CD4-positive, alpha-beta T cell treated with Interleukin-10 for 1 hour (primary cell): ENCODE results near the gene TRRAP.

Source experiments
- DNase-seq: peaks from one replicate; pipeline ENCODE4 v3.0.0-alpha.2; 2020

TRRAP gene

DNA sequence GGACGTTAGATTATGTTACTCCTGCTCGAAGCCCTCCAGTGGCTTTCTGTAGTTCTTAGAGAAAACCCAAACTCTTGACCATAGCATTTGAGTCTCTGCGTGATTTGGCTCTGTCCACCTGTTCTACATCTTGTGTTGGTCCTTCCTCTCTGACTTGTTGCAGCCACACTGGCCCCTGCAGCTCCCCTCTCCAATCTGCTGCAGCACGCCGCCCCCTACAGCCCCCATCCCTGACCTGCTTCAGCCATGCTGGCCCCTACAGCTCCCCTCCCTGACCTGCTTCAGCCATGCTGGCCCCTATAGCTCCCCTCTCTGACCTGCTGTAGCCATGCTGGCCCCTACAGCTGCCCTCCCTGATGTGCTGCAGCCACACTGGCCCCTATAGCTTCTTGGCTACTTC, 29.2 kb downstream of the TRRAP start:
- DNase-seq, result no peak

DNA sequence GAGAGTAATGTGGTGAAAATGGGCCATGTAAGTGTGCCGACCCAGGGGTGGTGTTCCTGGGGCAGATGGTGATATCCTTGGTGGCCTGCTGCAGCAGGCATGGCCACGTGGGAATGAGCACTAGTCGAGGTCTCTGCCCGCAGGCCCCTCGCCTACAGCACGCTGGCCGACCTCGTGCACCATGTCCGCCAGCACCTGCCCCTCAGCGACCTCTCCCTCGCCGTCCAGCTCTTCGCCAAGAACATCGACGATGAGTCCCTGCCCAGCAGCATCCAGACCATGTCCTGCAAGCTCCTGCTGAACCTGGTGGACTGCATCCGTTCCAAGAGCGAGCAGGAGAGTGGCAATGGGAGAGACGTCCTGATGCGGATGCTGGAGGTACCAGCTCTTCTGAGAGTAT, 30.3 kb downstream of the TRRAP start:
- DNase-seq, result no peak

DNA sequence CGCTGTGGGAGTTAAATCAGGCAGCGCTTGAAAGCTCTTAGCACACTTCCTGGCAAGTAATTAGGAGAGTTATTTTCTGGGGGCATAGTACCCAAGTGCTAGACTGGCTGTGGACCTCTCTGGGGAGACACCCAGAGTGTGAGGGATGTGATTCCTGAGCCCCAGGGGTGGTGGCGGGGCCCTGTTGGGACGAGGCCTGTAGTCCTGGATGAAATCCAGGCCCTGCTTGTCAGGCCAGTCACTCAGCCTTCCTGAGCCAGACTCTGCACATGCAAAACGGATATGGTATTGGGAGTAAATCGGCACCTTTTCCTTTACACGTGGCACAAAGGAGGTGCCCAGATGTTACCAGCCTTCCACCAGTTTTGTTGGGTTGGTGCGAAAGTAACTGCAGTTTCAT, 31.2 kb downstream of the TRRAP start:
- no peak for DNase-seq

DNA sequence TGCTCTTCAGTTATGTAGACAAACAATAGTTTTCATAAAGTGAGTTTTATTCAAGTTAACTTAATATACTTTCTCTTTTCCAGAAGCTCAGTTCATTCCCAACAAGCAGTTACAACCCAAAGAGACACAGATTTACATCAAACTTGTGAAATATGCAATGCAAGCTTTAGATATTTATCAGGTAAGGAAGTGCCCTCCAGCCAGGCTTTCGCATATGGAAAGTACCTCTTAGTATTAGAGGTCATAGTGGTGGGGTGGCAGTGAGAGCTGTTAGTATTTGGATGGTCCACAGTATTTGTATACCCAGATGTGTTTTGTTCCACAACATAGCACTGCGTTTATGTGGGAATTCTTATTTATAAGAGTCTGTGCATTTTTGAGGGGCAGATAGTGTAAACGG, 32.1 kb downstream of the TRRAP start:
- no peak for DNase-seq

DNA sequence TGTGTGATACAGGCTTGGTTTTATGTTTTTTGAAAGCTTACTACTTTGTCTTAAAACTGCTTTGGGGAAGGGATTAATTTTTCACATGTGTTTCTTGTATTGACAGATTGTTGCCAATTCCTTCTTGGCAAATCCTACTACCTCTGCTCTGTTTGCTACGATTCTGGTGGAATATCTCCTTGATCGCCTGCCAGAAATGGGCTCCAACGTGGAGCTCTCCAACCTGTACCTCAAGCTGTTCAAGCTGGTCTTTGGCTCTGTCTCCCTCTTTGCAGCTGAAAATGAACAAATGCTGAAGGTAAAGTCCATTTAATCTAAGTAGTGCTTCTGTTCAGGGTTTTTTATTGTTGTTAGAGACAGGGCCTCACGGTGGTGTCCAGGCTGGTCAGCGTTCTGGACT, 33.6 kb downstream of the TRRAP start:
- no peak for DNase-seq

DNA sequence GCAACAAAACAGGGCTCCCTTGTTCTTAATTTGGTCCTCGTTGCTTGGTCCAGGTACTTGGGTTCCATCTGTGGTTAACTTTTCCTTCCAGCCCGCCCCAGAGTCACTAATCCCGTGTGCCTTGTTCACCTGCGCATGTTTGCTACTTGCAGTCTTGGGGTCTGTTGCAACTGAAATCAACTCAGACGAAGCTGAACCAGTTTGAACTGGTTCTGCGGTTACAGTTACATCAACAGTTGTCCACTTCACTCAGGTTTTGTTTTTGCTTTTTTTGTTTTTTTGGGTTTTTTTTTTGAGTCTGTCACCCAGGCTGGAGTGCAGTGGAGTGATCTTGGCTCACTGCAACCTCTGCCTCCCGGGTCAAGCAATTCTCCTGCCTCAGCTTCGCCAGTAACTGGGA, 34.7 kb downstream of the TRRAP start:
- no peak for DNase-seq

DNA sequence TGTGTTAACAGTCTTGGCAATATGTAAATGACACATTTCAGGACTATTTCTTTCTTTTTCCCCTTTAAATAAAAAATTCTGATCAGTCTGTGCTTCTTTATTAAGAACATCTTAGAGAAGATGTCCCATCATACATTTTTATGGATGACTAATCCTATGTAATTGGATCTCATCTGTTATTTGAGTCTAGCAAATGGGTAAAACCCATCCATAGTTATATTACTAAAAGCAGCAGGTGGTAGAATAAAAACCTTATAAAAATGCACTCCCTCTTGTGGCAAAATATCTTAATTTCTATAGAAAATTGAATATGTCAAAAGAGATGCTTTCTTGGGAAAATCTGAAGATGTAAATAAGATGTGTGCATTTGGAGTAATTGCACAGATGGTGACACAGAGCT, 35.3 kb downstream of the TRRAP start:
- no peak for DNase-seq

DNA sequence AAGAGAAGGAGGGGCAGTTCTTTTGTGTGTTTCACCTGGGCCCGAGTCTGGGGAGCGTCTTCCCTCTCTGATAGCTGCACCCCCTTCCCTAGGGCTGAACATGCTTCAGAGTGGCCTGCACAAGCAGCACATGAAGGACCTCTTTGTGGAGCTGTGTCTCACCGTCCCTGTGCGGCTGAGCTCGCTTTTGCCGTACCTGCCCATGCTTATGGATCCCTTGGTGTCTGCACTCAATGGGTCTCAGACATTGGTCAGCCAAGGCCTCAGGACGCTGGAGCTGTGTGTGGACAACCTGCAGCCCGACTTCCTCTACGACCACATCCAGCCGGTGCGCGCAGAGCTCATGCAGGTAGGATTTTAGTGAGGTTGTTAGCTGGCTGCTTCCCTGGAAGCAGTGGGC, 39.0 kb downstream of the TRRAP start:
- DNase-seq, result no peak

DNA sequence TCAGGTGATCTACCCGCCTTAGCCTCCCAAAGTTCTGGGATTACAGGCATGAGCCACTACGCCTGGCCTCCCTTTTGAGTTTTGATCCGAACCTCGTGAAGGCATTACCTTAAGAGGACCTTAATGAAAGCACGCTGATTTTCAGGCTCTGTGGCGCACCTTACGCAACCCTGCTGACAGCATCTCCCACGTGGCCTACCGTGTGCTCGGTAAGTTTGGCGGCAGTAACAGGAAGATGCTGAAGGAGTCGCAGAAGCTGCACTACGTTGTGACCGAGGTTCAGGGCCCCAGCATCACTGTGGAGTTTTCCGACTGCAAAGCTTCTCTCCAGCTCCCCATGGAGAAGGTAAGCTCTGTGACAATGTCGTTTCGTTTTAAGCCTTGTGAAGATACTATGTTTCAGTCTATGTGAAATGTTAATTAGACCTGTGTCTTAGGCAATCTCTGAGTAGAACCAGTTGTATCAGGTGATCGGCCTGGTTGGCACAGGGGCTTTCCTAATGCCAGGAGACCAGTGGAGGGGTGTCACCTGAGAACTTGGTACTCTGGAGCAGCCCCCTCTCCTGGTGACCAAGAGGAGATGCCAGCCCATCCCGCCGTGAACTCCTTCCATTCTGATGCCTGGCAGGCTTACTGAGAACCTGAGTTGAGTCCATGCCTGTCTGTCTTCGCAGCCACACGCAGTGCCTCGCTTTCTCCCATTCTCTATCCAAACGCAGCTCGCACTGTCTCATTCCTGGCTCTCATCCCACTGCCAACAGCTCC, 43.5 kb downstream of the TRRAP start:
- no peak for DNase-seq

DNA sequence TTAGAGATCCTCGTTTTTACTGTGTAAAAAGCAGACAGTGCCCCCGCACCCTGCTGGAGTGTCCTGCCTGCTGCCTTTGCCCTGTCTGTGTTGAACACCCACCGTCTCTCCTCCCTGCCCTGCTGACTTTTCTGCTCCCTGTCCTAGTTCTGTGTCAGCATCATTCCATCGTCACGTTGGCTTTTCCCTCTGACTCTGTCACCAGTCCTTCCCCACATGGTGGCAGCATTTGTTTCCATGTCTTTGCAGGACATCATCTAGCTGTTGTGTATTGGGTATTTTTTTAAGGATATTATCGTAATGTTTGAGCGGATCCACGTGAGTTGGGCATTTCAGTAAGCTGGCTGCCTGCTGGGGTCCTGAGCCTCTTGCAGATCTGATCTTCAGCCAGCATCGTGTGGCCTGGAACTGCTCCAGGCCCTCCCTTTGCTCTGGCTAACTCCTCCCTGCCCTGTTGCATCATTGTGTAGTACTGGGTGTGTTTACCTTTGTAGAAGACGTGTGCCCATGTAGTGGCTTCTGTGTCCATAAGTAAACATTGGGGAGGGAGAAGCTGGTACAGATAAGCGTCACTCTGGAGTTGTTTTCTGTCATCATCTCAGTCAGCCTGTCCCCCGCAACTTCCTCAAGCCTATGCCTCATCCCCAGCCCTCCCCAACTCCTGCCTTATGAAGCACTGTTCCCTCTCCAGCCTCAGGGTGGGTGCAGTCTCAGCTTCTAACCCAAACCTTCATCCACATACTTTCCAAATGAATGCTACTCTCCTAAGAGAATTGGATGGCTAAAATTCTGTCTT, 44.3 kb downstream of the TRRAP start:
- DNase-seq, result no peak

DNA sequence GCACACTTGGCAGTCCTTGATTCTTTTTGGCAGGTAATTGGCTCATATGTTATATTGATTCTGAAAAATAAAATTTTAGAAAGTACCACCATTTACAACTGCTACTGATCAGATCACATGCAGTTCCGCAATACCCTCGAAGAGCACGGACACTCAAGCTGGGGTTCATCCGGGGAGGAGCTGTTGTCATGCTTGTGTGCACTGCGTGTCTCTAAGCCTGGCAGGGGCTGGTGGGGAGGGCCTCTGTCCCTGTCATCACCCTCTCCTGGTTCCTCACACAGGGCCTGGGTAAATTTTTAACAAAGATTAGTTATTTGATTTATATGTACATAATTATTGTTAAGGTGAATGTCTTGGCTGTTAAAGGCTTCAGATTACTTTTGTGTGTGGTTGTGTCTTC, 45.2 kb downstream of the TRRAP start:
- no peak for DNase-seq

DNA sequence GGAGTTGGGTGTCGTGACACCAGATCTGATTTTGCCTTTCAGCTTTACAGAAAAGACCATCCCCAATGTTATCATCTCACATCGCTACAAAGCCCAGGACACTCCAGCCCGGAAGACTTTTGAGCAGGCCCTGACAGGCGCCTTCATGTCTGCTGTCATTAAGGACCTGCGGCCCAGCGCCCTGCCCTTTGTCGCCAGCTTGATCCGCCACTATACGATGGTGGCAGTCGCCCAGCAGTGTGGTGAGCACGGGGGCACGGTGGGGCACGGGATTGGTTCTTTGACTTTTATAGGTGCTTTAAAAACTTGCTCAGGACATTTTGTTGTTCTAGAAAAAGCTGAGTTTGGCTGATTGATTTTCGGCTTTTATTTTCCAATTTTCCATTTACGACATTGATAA, 48.8 kb downstream of the TRRAP start:
- no peak for DNase-seq

DNA sequence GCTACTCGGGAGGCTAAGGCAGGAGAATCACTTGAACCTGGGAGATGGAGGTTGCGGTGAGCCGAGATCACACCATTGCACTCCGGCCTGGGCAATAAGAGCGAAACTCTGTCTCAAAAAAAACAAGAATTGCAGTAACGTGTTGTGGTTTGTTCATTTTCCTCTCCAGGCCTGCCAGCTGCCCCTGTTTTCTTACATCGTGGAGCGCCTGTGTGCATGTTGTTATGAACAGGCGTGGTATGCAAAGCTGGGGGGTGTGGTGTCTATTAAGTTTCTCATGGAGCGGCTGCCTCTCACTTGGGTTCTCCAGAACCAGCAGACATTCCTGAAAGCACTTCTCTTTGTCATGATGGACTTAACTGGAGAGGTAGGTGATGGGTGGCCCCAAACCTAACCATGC, 52.1 kb downstream of the TRRAP start:
- peak; percentile 19 for DNase-seq

DNA sequence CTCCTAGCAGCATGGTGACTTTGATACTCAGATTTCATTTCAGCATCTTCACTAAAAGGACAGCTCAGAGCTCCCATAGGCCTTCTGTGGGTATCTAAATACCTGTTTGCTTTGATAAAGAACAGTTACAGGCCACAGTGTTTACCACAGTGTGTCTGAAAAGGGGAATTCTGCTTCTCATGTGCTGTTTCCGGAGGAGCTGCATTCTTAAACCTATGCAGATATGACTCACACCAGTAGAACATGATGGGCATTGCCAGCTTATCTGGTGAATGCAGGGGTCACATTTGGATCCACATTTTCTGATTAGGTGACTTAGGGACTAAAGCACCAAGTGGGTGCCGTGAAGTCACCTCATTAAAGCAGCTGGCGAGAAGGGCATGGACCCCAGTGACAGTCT, 52.6 kb downstream of the TRRAP start:
- peak; percentile 74 for DNase-seq

DNA sequence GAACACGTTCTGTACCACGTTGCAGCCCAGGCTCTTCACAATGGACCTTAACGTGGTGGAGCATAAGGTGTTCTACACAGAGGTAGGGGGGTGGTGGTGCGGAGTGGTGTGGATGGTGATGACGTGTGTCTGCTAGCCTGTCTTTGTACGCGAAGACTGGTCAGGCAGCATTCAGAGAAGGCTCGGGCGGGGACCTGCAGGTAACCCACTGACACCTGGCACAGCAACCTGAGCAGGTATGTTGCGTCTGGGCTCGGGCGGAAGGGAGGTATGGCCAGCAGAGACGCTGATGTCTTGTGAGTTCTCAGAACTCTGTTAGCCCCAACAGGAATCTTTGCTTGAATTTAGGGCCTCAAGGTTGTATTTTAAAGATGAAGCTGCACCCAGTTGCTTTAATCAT, 55.0 kb downstream of the TRRAP start:
- DNase-seq, result no peak

DNA sequence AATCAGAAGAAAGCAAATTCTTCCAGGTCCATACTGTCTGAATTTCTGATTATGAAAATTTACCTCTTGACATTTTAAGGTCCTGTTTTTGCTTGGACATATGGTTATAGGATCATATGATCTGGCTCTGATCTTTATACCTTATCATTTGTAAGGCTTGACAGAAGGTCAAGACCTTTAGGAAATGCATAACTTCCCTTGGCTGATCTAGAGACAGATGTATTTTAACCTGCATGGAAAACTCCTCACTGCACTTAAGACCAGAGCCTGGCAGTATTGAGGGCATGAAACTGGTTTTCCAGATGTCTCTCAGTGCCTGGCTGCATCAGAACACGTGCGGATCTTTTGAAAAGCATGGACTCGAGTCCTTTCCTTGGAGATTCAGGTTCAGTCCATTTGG, 55.9 kb downstream of the TRRAP start:
- no peak for DNase-seq

DNA sequence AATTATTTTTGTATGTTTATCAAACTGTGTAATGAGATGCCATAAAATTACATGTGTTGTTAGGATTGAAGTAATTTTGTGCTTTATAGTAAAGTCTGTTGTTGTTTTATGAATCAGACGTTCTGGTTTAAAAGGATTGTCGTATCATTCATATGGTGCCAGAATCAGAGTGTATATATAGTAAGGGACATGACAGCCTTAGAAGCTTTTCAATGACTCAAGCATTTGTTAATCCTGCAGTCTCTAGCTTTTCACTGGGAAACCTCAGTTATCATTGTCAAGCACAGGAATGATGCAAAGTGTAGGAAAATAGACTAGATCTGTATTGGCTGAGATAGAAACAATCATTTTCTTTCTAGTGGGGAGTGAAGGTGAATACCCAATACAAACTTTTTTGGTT, 57.5 kb downstream of the TRRAP start:
- DNase-seq, result no peak

DNA sequence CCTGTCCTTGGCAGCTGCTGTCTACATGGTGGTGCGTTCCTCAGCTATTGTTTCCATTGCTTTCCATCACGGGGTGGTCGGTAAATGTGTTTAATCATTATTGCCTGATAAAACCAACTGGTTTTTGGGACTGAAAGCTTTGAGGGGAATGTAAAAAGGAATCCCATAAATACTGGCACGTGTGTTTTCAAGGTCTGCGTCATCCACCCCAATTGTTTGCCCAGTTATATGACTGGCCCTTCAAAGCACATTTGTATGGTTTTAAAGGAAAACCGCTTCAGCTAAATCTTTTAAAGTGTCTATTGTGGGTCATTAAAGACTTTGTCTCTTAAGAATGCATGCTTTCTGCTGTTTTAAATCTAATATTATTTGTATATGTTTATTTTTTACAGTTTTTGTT, 65.0 kb downstream of the TRRAP start:
- DNase-seq, result no peak

DNA sequence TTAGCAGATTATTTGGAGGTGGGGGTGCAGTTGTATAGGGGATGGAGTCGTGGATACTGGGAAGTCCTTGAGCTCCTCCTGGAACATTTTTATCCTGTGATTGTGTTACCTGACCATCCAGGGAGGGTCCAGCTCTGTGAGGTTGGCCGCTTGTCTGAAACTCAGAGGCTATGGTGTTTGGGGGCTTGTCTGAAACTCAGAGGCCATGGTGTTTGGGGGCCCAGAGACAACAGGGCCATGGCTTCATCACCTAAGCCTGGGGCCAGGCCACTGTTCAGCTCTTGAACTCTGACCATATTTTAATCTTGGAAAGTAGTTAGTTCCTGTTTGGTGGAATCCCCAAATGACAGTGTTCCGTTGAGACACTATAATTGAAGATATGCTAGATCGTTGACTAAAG, 66.1 kb downstream of the TRRAP start:
- no peak for DNase-seq

DNA sequence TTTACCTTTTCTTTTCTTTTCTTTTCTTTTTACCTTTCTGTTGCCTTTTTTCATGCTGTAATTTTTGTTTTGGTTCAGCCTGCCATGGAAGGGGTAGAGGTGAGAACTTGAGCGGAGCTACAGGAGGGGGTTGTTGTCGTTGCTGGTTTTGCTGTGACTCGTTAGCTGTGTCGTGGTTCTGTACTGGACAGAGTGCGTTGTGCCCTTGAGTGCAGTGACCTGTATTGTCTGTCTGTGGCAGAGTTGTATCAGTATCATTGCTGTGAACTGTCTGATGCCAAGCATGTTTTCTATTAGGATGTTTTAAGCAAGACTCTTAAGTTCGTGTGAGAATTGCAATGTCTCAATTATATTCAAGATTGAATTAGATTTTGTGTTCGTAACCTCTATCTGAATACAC, 67.5 kb downstream of the TRRAP start:
- no peak for DNase-seq

DNA sequence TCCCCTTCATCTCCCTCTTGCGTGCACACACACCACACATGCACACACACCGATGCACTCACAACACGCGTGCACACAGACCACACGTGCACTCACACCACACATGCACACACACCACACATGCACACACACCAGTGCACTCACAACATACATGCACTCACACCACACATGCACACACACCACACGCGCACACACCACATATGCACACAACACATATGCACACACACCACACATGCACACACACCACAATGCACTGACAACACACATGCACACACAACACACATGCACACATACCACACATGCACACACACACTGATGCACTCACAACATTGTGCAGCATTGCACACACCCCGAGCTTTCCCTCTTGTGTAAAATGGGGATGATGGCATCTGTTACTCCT, 68.1 kb downstream of the TRRAP start:
- no peak for DNase-seq

DNA sequence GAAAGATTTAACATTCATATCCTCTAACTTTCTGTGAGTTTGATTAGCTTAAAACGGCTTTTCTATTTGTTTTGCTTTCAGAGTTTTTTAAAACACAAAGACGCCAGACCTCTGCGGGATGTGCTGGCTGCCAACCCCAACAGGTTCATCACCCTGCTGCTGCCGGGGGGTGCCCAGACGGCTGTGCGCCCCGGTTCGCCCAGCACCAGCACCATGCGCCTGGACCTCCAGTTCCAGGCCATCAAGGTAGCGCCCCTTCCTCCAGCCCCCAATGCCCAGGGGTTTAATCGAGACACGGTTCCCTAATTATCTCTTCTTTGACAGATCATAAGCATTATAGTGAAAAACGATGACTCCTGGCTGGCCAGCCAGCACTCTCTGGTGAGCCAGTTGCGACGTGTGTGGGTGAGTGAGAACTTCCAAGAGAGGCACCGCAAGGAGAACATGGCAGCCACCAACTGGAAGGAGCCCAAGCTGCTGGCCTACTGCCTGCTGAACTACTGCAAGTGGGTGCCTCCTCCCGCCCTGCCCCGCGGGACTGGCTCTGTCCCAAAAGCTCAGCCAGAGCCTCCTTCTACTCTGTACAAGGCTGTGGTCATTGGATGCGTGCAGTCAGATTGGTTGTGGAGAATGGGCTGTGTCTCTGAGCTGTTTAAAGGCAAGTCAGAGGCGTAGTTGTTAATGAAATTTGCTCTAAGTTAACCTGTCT, 71.2 kb downstream of the TRRAP start:
- DNase-seq, result no peak

DNA sequence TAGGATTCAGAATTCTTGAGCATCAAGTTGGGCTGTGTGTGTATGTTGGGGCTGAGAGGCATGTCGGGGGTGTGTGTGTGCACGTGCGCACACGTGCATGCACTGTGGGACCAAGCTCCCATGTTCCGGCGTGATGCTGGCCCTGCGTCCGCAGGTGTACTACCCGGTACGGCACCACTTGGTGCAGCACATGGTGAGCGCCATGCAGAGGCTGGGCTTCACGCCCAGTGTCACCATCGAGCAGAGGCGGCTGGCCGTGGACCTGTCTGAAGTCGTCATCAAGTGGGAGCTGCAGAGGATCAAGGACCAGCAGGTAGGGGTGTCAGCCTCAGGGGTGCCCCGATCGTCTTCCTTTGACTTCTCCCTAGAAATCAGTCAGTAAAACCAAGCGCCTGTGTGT, 77.7 kb downstream of the TRRAP start:
- no peak for DNase-seq

DNA sequence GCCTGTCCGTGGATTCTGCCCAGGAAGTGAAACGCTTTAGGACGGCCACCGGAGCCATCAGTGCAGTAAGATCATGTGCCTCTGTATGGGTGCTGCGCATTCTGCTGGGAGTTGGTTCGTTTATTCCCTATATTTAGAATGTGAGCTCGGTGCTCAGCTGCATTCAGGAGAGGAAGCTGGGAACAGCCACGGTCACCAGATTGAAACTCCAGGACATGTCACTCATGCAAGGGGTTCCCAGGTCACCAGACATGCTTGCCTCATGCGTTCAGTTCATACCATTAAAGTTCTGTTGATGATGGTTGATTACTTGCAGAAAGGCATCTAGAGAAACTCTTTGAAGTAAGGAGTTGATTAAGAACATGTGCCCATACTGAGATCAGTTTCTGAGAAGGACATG, 78.1 kb downstream of the TRRAP start:
- no peak for DNase-seq
